Loucy (cell line): Measurements from ENCODE around the gene ARFGEF3.

Experiments used
- EZH2phosphoT487 ChIP-seq: fragments of 200-600 bp; IDR thresholded peaks from 2 replicates; pipeline ENCODE4 v1.6.1; 2018; ENCODE audit warnings: antibody characterized with exemption, mild to moderate bottlenecking, moderate library complexity, borderline replicate concordance
- TF ChIP-seq, protein P1 (sequence below): fragments of 200-600 bp; sonication (generic); conservative IDR thresholded peaks from 2 replicates; pipeline ENCODE4 v1.5.1; 2014; ENCODE audit warnings: mild to moderate bottlenecking, antibody characterized with exemption, low read length

- TF ChIP-seq, protein P1, sequence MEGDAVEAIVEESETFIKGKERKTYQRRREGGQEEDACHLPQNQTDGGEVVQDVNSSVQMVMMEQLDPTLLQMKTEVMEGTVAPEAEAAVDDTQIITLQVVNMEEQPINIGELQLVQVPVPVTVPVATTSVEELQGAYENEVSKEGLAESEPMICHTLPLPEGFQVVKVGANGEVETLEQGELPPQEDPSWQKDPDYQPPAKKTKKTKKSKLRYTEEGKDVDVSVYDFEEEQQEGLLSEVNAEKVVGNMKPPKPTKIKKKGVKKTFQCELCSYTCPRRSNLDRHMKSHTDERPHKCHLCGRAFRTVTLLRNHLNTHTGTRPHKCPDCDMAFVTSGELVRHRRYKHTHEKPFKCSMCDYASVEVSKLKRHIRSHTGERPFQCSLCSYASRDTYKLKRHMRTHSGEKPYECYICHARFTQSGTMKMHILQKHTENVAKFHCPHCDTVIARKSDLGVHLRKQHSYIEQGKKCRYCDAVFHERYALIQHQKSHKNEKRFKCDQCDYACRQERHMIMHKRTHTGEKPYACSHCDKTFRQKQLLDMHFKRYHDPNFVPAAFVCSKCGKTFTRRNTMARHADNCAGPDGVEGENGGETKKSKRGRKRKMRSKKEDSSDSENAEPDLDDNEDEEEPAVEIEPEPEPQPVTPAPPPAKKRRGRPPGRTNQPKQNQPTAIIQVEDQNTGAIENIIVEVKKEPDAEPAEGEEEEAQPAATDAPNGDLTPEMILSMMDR, result no peak
- no peak for TF ChIP-seq EZH2phosphoT487
These were observed 227.8 kb downstream of the ARFGEF3 start for GRCh38 chr6:138389551-138389950.
